NB4 (cell line): Measurements from ENCODE around the gene CMTR2.

Experiments used
- DNase-seq: peaks from one replicate; pipeline ENCODE4 v3.0.0; 2010; ENCODE audit warnings: low read depth
- H3K4me3 ChIP-seq: one replicate; pipeline ENCODE4 v1.5.1; 2011; ENCODE audit warnings: mild to moderate bottlenecking, low read depth, low read length, moderate library complexity
- CTCF ChIP-seq: IDR thresholded peaks from one replicate; pipeline ENCODE4 v1.5.1; 2012; ENCODE audit warnings: low read depth, low read length
- MAX ChIP-seq: IDR thresholded peaks from 2 replicates; pipeline ENCODE4 v1.6.1; 2011; ENCODE audit warnings: low read depth, low read length
- MYC ChIP-seq: IDR thresholded peaks from 2 replicates; pipeline ENCODE4 v1.6.1; 2011; ENCODE audit warnings: low read depth, low read length
- POLR2A ChIP-seq: IDR thresholded peaks from 2 replicates; pipeline ENCODE4 v1.6.1; 2011; ENCODE audit warnings: mild to moderate bottlenecking; ENCODE audit not compliant: insufficient read length; ENCODE audit errors: extremely low read depth

Gene CMTR2

GRCh38 chr16:71264299-71264698, 24.9 kb downstream of the CMTR2 start:
- H3K4me3 ChIP-seq, result no peak overlapping the region
- no peak for DNase-seq
- TF ChIP-seq CTCF (no peak), MYC (no peak), MAX (no peak), POLR2A (no peak)

GRCh38 chr16:71263582-71263981, 25.6 kb downstream of the CMTR2 start:
- H3K4me3 ChIP-seq, result no peak overlapping the region
- TF ChIP-seq CTCF, result no peak
- no peak for TF ChIP-seq POLR2A
- TF ChIP-seq MAX, result no peak
- TF ChIP-seq MYC, result no peak
- DNase-seq, result no peak

GRCh38 chr16:71262391-71262790, 26.8 kb downstream of the CMTR2 start:
- TF ChIP-seq MAX, result no peak
- no peak for TF ChIP-seq POLR2A
- TF ChIP-seq MYC, result no peak
- no peak for TF ChIP-seq CTCF
- no peak overlapping the region for H3K4me3 ChIP-seq
- DNase-seq, result no peak

- H3K4me3 ChIP-seq, result no peak overlapping the region
- no peak for DNase-seq
- no peak for TF ChIP-seq MAX
- TF ChIP-seq POLR2A, result no peak
- TF ChIP-seq MYC, result no peak
- no peak for TF ChIP-seq CTCF
Observed at GRCh38 chr16:71260995-71261394, 28.2 kb downstream of the CMTR2 start.

- no peak overlapping the region for H3K4me3 ChIP-seq
- TF ChIP-seq MYC, result no peak
- no peak for TF ChIP-seq POLR2A
- DNase-seq, result no peak
Observed at GRCh38 chr16:71259086-71259485, 30.1 kb downstream of the CMTR2 start.

GRCh38 chr16:71258372-71258771, 30.8 kb downstream of the CMTR2 start:
- DNase-seq, result no peak

More at GRCh38 chr16:71258372-71258771, 30.8 kb downstream of the CMTR2 start:
- H3K4me3 ChIP-seq, result no peak overlapping the region
- TF ChIP-seq CTCF (no peak), POLR2A (no peak), MAX (no peak), MYC (no peak)
